ENCODE data around the gene AP2B1.

The AP2B1 gene

GRCh38 chr17:35768797-35769196 lies 181.7 kb downstream of the AP2B1 start:
- Histone ChIP-seq H3K36me3 (replicated peaks; ENCODE audit: low read depth, low read length) (no peaks in the 10 kb centered on the region), H3K27ac (ENCODE audit: low read length) (no peak overlapping the region), H3K9me3 (ENCODE audit: insufficient read depth, low read length) (no peaks in the 10 kb centered on the region), H3K9ac (ENCODE audit: low read length) (no peak overlapping the region), H4K20me1 (ENCODE audit: insufficient read depth, low read length) (no peaks in the 10 kb centered on the region), H3K79me2 (ENCODE audit: low read length) (no peaks in the 10 kb centered on the region), H3K4me2 (ENCODE audit: low read length) (no peak overlapping the region), H3K4me3 (ENCODE audit: low read length) (no peak overlapping the region), H2AFZ (ENCODE audit: low read depth, low read length) (no peak overlapping the region), H3K4me1 (ENCODE audit: low read length) (peaks cover 7% of the 10 kb centered on the region), H3K27me3 (ENCODE audit: low read depth, low read length) (peaks cover 33% of the 10 kb centered on the region)
- TF ChIP-seq CTCF (IDR thresholded peaks at IDR 0.05; ENCODE audit: low read depth, low read length): no peak
- TF ChIP-seq EZH2phosphoT487 (IDR thresholded peaks at IDR 0.05; ENCODE audit: low read depth): no peak

- no peaks in the 10 kb centered on the region for H3K36me3 ChIP-seq (replicated peaks; ENCODE audit: low read depth, low read length)
- H3K27me3 ChIP-seq (ENCODE audit: low read depth, low read length): peaks cover 33% of the 10 kb centered on the region
- no peak overlapping the region for H2AFZ ChIP-seq (ENCODE audit: low read depth, low read length)
- no peaks in the 10 kb centered on the region for H3K79me2 ChIP-seq (ENCODE audit: low read length)
- H3K9me3 ChIP-seq (ENCODE audit: insufficient read depth, low read length): no peaks in the 10 kb centered on the region
- no peak overlapping the region for H3K4me3 ChIP-seq (ENCODE audit: low read length)
- TF ChIP-seq EZH2phosphoT487 (IDR thresholded peaks at IDR 0.05; ENCODE audit: low read depth) (no peak), CTCF (IDR thresholded peaks at IDR 0.05; ENCODE audit: low read depth, low read length) (peak; percentile 52)
- H3K4me2 ChIP-seq (ENCODE audit: low read length): no peak overlapping the region
- no peaks in the 10 kb centered on the region for H4K20me1 ChIP-seq (ENCODE audit: insufficient read depth, low read length)
- no peak overlapping the region for H3K27ac ChIP-seq (ENCODE audit: low read length)
- no peak overlapping the region for H3K9ac ChIP-seq (ENCODE audit: low read length)
- peaks cover 2% of the 10 kb centered on the region for H3K4me1 ChIP-seq (ENCODE audit: low read length)
Observed at GRCh38 chr17:35769895-35770486, 182.9 kb downstream of the AP2B1 start.

DNA sequence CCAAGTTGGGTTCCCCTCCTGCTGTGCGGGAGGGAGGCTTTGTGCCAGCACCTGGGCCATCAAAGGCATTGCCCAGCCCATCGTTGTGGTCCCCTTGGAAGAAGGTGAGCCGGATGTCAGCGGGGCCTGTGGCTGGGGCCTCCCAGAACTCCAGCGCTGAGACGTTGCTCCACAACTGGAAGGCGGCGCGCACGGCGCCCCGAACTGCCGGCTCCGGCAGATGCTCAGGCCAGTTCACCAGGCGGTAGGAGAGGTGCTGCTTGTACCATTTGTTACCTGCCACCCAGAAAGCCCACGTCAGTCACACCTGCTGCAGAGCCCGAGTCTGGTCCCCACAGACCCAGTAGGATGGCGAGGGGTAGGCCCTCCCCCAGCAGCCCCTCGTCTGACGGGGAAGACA lies 186.0 kb downstream of the AP2B1 start:
- no peaks in the 10 kb centered on the region for H3K36me3 ChIP-seq (replicated peaks; ENCODE audit: low read depth, low read length)
- peaks cover 38% of the 10 kb centered on the region for H3K27me3 ChIP-seq (ENCODE audit: low read depth, low read length)
- H2AFZ ChIP-seq (ENCODE audit: low read depth, low read length): no peak overlapping the region
- no peaks in the 10 kb centered on the region for H3K9me3 ChIP-seq (ENCODE audit: insufficient read depth, low read length)
- no peak overlapping the region for H3K4me3 ChIP-seq (ENCODE audit: low read length)
- no peaks in the 10 kb centered on the region for H4K20me1 ChIP-seq (ENCODE audit: insufficient read depth, low read length)
- H3K4me2 ChIP-seq (ENCODE audit: low read length): no peak overlapping the region
- no peaks in the 10 kb centered on the region for H3K4me1 ChIP-seq (ENCODE audit: low read length)
- no peak for TF ChIP-seq CTCF (IDR thresholded peaks at IDR 0.05; ENCODE audit: low read depth, low read length)
- no peak for TF ChIP-seq EZH2phosphoT487 (IDR thresholded peaks at IDR 0.05; ENCODE audit: low read depth)
- no peak overlapping the region for H3K9ac ChIP-seq (ENCODE audit: low read length)
- no peaks in the 10 kb centered on the region for H3K79me2 ChIP-seq (ENCODE audit: low read length)
- no peak overlapping the region for H3K27ac ChIP-seq (ENCODE audit: low read length)

- Histone ChIP-seq H3K4me1 (ENCODE audit: low read length) (no peaks in the 10 kb centered on the region), H3K79me2 (ENCODE audit: low read length) (no peaks in the 10 kb centered on the region), H3K27ac (ENCODE audit: low read length) (no peak overlapping the region), H2AFZ (ENCODE audit: low read depth, low read length) (no peak overlapping the region), H3K9me3 (ENCODE audit: insufficient read depth, low read length) (no peaks in the 10 kb centered on the region), H3K4me2 (ENCODE audit: low read length) (no peak overlapping the region), H3K9ac (ENCODE audit: low read length) (no peak overlapping the region), H4K20me1 (ENCODE audit: insufficient read depth, low read length) (no peaks in the 10 kb centered on the region), H3K36me3 (replicated peaks; ENCODE audit: low read depth, low read length) (no peaks in the 10 kb centered on the region), H3K27me3 (ENCODE audit: low read depth, low read length) (peaks cover 43% of the 10 kb centered on the region), H3K4me3 (ENCODE audit: low read length) (no peak overlapping the region)
- TF ChIP-seq CTCF (IDR thresholded peaks at IDR 0.05; ENCODE audit: low read depth, low read length): no peak
- no peak for TF ChIP-seq EZH2phosphoT487 (IDR thresholded peaks at IDR 0.05; ENCODE audit: low read depth)
Observed at GRCh38 chr17:35773679-35774425, 186.7 kb downstream of the AP2B1 start.

All from OCI-LY3 (cell line).